ENCODE data around the gene FZD1.

Gene FZD1

DNA sequence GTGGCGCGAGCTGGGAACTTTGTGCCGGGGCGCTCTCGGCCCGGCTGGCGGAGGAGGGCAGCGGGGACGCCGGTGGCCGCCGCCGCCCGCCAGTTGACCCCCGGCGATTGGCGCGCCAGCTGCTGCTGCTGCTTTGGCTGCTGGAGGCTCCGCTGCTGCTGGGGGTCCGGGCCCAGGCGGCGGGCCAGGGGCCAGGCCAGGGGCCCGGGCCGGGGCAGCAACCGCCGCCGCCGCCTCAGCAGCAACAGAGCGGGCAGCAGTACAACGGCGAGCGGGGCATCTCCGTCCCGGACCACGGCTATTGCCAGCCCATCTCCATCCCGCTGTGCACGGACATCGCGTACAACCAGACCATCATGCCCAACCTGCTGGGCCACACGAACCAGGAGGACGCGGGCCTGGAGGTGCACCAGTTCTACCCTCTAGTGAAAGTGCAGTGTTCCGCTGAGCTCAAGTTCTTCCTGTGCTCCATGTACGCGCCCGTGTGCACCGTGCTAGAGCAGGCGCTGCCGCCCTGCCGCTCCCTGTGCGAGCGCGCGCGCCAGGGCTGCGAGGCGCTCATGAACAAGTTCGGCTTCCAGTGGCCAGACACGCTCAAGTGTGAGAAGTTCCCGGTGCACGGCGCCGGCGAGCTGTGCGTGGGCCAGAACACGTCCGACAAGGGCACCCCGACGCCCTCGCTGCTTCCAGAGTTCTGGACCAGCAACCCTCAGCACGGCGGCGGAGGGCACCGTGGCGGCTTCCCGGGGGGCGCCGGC lies 870 bp downstream of the FZD1 start:
- DNase-seq (ENCODE audit: low read depth in 2 of 2) = no peak

GRCh38 chr7:91265693-91266066 lies 1.4 kb downstream of the FZD1 start:
- no peak for DNase-seq (ENCODE audit: low read depth in 2 of 2)

GRCh38 chr7:91266067-91266688 lies 1.9 kb downstream of the FZD1 start:
- no peak for DNase-seq (ENCODE audit: low read depth in 2 of 2)

DNA sequence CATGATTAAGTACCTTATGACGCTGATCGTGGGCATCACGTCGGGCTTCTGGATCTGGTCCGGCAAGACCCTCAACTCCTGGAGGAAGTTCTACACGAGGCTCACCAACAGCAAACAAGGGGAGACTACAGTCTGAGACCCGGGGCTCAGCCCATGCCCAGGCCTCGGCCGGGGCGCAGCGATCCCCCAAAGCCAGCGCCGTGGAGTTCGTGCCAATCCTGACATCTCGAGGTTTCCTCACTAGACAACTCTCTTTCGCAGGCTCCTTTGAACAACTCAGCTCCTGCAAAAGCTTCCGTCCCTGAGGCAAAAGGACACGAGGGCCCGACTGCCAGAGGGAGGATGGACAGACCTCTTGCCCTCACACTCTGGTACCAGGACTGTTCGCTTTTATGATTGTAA lies 2.5 kb downstream of the FZD1 start:
- no peak for DNase-seq (ENCODE audit: low read depth in 2 of 2)

- DNase-seq (ENCODE audit: low read depth in 2 of 2) = peak; percentile 58 to 62
Observed at GRCh38 chr7:91267171-91267955, 3.1 kb downstream of the FZD1 start.

- no peak for DNase-seq (ENCODE audit: low read depth in 2 of 2)
Observed at GRCh38 chr7:91270372-91270771, 6.1 kb downstream of the FZD1 start.

DNA sequence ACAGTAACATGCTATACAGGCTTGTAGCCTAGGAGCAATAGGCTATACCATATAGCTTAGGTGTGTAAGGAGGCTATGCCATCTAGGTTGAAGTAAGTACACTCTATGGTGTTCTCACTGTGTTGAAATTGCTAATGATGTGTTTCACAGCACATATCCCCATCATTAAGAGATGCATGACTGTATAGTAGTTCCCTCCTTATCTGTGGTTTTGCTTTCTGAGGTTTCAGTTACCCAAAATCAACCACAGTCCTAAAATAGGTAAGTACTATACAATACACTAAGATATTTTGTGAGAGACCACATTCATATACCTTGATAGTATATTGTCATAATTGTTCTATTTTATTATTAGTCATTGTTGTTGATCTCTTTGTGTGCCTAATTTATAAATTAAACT lies 12.7 kb downstream of the FZD1 start:
- no peak for DNase-seq (ENCODE audit: low read depth in 2 of 2)

- DNase-seq (ENCODE audit: low read depth in 2 of 2) = no peak
Observed at GRCh38 chr7:91280185-91280584, 16.0 kb downstream of the FZD1 start.

GRCh38 chr7:91280604-91281003 lies 16.4 kb downstream of the FZD1 start:
- DNase-seq (ENCODE audit: low read depth in 2 of 2) = no peak

- peak; percentile 32 for DNase-seq (ENCODE audit: low read depth in 2 of 2)
Observed at GRCh38 chr7:91285696-91286355, 21.6 kb downstream of the FZD1 start.

GRCh38 chr7:91286432-91286831 lies 22.2 kb downstream of the FZD1 start:
- no peak for DNase-seq (ENCODE audit: low read depth in 2 of 2)

GRCh38 chr7:91287371-91288084 lies 23.3 kb downstream of the FZD1 start:
- DNase-seq (ENCODE audit: low read depth in 2 of 2) = no peak

DNA sequence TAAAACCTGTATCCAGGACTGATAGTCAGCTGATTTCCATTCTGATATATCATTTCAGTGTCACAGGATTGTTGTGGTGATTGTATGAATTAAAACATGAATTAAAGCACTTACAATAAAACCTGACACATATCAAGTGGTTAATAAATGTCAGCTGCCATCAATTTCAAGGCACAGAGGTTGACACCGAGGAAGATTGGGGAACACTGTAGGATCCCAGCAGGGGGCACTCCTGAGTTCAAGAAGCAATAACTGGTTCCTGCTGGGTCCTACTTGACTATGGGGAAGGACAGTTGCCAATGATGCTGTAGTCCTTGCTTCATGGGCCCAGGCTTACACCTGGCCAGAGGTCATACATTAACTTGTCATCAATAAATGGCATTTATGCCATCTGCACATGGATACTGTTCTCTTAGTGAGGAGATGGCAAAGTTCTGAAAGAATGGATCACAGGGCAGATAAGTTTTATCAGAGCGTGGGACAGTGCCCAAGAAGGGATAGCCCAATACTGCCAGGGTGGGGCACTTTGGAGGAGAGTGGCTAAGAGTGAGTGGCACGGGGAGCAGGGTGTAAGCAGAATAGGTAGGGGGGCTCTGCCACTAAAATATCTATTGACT lies 24.1 kb downstream of the FZD1 start:
- DNase-seq (ENCODE audit: low read depth in 2 of 2) = no peak

DNA sequence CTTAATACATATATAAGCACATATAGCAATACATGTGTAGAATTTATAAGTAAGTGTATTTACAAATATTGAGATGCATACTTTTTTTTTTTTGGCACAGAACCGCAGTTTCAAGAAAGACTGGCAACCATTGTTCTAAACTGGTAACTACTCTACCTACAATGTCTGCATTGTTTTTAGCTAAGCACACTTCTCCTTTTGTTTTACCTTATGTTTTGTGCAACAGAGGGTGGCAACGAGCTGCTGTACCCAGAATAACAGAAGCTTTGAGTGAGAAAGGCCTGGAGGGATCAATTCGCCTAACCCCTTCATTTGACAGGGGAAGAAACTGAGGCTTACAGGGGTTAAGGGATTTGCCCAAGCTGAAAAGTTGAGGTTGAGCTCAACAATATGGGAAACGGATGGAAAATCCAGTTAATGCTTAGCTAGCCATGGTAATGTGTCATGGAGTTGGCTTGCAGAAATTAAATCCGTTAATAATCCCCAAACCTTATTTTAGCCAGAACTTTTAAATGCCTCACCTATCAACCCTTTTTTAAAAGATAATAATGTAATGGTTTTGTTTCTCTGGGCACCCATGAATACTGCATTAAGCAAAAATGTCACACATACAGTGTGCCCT lies 25.5 kb downstream of the FZD1 start:
- no peak for DNase-seq (ENCODE audit: low read depth in 2 of 2)

DNA sequence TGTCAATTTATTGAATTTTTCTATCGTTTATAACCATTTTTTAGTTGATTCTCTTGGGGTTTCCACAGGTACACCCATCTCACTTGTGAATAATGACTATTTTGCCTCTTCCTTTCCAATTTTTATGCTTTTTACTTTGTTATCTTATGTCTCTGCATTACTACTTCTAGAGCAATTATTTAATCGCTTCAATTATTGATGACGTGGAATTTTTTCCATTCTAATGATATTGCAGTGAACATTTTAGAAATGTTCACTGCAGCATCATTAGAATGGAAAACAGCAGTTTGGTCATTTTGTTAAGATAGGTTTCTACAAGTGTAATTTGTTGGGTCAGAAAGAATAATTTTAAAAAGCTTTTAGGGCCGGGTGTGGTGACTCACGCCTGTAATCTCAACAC lies 27.1 kb downstream of the FZD1 start:
- no peak for DNase-seq (ENCODE audit: low read depth in 2 of 2)

DNA sequence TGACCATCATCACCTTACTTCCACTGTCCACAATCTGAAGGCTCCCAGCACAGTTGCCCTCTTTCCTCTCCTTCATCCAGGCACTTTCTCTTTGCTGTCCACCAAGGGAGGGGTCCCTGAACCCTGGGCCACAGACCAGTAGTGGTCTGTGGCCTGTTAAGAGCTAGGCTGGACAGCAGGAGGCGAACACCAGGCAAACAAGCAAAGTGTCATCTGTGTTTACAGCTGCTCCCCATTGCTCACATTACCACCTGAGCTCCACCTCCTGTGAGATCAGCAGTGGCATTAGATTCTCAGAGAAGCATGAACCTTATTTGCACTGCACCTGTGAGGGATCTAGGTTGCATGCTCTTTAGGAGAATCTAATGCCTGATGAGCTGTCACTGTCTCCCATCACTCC lies 27.7 kb downstream of the FZD1 start:
- no peak for DNase-seq (ENCODE audit: low read depth in 2 of 2)

GRCh38 chr7:91292506-91292905 lies 28.3 kb downstream of the FZD1 start:
- no peak for DNase-seq (ENCODE audit: low read depth in 2 of 2)

DNA sequence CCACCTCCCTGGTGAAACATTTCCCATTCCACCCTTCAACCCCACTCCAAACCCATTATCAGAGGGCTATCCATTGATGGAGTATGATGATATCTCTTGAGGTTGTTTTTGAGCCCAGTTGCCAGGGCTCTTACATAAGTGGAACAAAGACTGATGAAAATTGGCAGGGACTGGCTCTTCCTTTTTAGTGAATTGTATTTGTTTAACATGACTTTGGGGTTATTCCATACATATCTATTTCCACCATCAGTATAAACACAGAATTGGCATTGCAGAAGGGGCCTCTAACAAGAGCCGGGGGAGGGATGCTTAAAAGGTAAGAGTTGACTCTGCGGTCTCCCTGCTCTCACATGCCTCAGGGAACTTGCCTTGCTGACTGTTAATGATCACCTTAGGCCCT lies 28.9 kb downstream of the FZD1 start:
- DNase-seq (ENCODE audit: low read depth in 2 of 2) = no peak

- no peak for DNase-seq (ENCODE audit: low read depth in 2 of 2)
Observed at GRCh38 chr7:91293840-91294239, 29.6 kb downstream of the FZD1 start.

DNA sequence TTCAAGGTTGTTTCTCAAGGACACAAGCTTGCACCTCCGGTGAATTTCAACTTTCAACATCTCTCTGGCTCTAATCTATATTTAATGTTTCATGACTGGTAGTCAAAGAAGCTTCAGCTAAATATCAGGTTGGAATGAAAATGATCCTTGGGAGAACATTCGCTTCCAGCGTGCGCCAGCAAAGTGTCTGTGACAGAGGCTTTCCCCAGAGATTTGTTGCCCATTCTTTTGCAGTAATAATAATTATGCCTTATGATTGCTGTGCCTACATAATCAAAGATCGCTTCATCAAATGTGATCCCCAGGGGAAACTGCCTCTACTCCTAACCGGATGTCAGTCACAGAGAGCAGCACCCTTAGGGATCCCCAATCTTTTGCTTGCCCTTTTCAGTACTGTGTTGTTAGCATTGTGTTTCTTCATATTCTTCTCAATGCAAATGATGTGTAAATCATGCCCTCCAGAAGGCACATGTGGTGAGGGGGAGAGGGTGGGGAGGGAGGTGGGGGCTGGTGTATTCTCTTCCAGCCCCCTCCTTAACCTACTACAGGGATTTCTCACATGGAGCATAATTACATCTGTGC lies 30.5 kb downstream of the FZD1 start:
- no peak for DNase-seq (ENCODE audit: low read depth in 2 of 2)

Data from fibroblast of skin of left quadriceps (primary cell).